ENCODE data around the gene VAMP8. TPM values are rescaled to one million over a fixed set of nuclear protein-coding genes. Genes with fewer than 3 reads are reported as not detected.
"Not testable (repeated sequence)": the region's sequence is repeated elsewhere in the genome, so short reads cannot be mapped to it uniquely, and the experiment has no call there.

VAMP8 gene
- total RNA-seq, 1 donor from 2014 or later = 0.82 TPM

DNA sequence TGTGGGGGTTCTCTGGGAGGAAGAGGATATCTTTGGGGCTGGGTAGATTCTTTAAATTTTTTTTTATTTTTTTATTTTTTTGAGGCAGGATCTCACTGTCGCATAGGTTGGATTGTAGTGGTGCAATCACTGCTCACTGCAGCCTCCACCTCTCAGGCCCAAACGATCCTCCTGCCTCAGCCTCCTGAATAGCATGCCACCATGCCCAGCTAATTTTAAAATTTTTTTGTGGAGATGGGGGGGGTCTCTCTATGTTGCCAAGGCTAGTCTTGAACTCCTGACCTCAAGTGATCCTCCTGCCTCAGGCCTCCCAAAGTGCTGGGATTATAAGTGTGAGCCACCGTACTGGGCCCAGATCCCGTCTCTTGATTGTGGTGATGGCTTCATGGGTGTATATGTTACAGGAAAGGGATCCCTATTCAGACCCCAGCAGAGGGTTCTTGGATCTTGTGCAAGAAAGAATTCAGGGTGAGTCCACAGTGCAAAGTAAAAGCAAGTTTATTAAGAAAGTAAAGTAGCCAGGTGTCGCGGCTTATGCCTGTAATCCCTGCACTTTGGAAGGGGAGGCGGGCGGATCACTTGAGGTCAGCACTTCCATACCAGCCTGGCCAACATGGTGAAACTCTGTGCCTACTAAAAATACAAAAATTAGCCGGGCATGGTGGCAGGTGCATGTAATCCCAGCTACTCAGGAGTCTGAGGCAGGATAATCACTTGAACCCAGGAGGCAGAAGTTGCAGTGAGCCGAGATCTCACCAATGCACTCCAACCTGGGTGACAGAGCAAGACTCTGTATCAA, 36.5 kb downstream of the VAMP8 start:
- FAIRE-seq = no peak
- DNase-seq (ENCODE audit: low spot score in 2 of 2) = no peak

DNA sequence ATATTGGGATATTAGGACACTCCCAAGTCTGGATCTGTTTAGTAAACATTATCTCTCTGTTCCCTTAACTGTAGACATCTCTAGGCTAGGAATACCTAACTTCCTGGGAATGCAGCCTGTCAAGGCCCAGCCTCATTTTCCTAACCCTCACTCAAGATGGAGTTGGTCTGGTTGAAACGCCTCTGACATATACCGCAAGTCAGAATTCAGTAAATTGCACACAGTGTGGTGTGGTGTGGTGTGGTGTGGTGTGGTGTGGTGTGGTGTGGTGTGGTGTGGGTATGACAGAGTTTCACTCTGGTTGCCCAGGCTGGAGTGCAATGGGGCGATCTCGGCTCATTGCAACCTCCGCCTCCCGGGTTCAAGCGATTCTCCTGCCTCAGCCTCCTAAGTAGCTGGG, 37.4 kb downstream of the VAMP8 start:
- not testable (repeated sequence) for FAIRE-seq; DNase-seq (ENCODE audit: low spot score in 2 of 2)

DNA sequence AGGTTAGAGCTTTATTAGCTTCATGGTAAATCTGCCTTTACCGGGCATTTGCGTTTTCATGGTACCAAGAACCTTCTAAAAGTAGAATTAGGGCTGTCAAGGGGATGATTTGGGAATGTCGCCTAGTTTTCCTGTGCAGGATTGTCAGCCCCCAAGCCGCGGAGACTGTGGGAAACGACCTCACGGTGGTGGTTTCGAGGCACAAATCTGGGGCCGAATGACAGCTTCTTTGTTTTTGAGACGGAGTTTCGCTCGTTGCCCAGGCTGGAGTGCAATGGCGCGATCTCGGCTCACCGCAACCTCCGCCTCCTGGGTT, 38.0 kb downstream of the VAMP8 start:
- DNase-seq (ENCODE audit: low spot score in 2 of 2) (no peak), FAIRE-seq (no peak)

DNA sequence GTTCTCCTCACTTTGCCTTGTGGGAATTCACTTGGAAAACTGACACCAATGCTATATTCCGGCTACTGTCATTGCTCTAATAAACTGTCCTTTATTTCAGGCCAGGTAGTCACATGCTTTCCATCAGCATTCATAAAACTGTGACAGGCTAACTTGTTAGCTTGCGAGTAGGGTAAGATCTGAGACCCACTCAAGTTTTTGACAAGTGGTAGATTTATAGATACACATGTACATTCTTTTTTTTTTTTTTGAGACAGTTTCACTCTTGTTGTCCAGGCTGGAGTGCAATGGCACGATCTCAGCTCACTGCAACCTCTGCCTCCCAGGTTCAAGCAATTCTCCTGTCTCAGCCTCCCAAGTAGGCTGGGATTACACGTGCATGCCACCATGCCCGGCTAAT, 40.3 kb downstream of the VAMP8 start:
- FAIRE-seq = not testable (repeated sequence)

DNA sequence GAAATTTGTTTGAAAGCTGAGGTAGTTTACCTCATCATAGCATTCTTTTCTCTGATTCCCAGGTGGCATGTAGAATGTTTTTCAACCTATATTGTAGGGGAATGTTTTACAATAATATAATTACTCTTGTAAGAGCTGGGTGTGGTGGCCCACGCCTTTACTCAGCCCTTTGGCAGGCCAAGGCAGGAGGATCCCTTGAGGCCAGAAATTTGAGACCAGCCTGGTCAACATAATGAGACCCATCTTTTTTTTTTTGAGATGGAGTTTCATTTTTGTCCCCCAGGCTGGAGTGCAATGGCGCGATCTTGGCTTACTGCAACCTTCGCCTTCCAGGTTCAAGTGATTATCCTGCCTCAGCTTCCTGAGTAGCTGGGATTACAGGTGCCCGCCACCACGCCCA, 42.2 kb downstream of the VAMP8 start:
- FAIRE-seq (no peak), DNase-seq (ENCODE audit: low spot score in 2 of 2) (no peak)

More for the DNA sequence above, 40.3 kb downstream of the VAMP8 start:
- DNase-seq (ENCODE audit: low spot score in 2 of 2) = not testable (repeated sequence)

DNA sequence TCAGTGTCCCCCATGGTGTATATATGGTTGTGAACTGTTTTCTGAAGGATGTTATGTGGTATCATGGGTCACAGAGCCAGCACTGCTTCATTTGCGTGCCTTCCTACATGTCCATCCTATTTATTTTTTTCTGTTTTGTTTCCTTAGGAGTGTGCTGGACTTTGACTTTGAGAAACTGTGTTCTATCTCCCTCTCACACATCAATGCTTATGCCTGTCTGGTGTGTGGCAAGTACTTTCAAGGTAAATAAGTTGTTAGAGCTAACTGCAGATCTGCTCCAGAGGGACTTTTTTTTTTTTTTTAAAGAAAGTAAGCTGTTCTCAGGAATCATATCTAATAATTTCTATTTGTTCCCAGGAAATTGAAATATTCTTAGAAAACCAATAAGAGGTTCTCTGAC, 44.0 kb downstream of the VAMP8 start:
- DNase-seq (ENCODE audit: low spot score in 2 of 2) (no peak), FAIRE-seq (no peak)

DNA sequence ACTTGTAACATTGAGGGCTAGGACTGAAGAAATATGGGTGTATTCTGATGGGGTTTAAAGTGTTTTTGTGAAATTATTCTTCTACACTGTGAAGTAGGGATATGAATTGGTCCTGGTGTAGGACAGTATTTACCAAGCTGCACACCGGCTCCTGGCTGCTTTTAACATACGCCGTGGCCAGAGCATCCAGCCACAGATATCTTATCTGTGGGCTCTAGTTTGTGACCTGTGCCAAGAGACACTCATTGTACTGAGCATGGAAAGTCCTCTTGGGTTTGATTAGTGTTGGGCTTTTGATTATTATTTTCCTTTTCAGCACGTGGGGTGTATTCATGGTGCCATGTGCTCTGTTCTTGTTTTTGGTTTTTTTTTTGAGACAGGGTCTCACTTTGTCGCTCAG, 46.6 kb downstream of the VAMP8 start:
- no peak for DNase-seq (ENCODE audit: low spot score in 2 of 2)
- no peak for FAIRE-seq

DNA sequence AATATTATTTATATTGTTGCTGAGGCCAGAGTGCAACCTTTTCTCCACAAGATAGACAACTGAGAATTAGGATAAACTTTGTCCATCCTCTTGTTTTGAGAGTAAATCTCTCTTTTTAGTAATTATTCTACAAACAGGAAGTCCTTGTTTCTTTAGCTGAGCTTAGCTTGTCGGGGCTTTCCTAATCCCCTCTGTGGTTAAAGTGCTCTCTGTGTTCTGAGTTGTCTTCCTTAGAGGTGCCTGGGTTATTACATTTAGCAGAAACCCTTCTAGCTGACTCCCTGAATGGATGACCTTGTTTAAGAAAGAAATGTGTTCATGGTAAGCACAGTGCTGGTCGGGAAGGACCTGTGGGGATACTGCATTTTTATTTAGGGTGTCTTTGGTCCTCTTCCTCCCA, 51.3 kb downstream of the VAMP8 start:
- DNase-seq (ENCODE audit: low spot score in 2 of 2) (no peak), FAIRE-seq (no peak)

DNA sequence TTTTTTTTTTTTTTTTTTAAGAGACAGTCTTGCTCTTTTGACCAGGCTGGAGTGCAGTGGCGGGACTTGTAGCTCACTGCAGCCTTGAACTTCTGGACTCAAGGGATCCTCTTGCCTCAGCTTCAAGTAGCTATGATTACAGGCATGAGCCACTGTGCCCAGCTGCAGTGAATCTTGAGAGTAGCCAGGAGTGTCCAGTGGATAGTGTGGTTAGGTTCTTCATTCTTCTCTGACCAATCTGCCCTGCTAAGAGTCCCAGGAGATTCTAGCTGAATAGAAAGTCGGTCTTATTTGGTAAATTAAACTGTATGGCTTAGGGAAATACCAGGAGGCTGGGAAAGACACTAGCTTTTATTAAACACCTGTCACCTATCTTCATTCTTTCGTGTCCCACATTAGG, 53.9 kb downstream of the VAMP8 start:
- FAIRE-seq (no peak), DNase-seq (ENCODE audit: low spot score in 2 of 2) (no peak)

Small RNA genes lying within 50 kb of the gene (small RNA-seq; reads per million reads assigned to genes)
- gene RN7SL126P = not detected

Other genes starting within 250 kb of the VAMP8 start
- 30.6 TPM for gene TGOLN2, start 249.6 kb upstream of the VAMP8 start, total RNA-seq
- gene RETSAT, start 223.1 kb upstream of the VAMP8 start, total RNA-seq = 11.8 TPM
- 17.1 TPM for gene ELMOD3, start 222.8 kb upstream of the VAMP8 start, total RNA-seq
- 9.0 TPM for gene CAPG, start 167.2 kb upstream of the VAMP8 start, total RNA-seq
- gene SH2D6, start 158.9 kb upstream of the VAMP8 start, total RNA-seq = 0.41 TPM
- 55.4 TPM for gene MAT2A, start 38.4 kb upstream of the VAMP8 start, total RNA-seq
- 22.4 TPM for gene GGCX, start 16.1 kb upstream of the VAMP8 start, total RNA-seq
- gene VAMP5, start 6.8 kb downstream of the VAMP8 start, total RNA-seq = 3.3 TPM
- gene RNF181, start 18.2 kb downstream of the VAMP8 start, total RNA-seq = 51.8 TPM
- 3.7 TPM for gene TMEM150A, start 25.1 kb downstream of the VAMP8 start, total RNA-seq
- 22.8 TPM for gene C2orf68, start 34.5 kb downstream of the VAMP8 start, total RNA-seq
- 38.3 TPM for gene USP39, start 38.6 kb downstream of the VAMP8 start, total RNA-seq
- gene SFTPB, start 90.6 kb downstream of the VAMP8 start, total RNA-seq = not detected
- gene GNLY, start 116.8 kb downstream of the VAMP8 start, total RNA-seq = not detected
- 2.0 TPM for gene ATOH8, start 176.4 kb downstream of the VAMP8 start, total RNA-seq